GM23338 (cell line): ENCODE data around the gene RFC2.

Experiments used
- CTCF ChIP-seq, 2 experiments: fragments of 200-600 bp in 1 of 2; sonication (generic) in 1 of 2; conservative IDR thresholded peaks; 2 replicates each; pipeline versions ENCODE4 v1.5.1 to v1.6.1; 2016 to 2017; ENCODE audit warnings: antibody characterized with exemption in 2 of 2, low read depth in 2 of 2, mild to moderate bottlenecking in 2 of 2, moderate library complexity in 1 of 2
- EZH2 ChIP-seq: fragments of 200-600 bp; sonication (generic); IDR thresholded peaks from one replicate; pipeline ENCODE4 v1.8.0; 2017; ENCODE audit warnings: antibody characterized with exemption, mild to moderate bottlenecking, low read depth; ENCODE audit not compliant: unreplicated experiment
- EZH2phosphoT487 ChIP-seq: fragments of 200-600 bp; sonication (generic); IDR thresholded peaks from one replicate; pipeline ENCODE4 v1.8.1; 2018; ENCODE audit warnings: antibody characterized with exemption; ENCODE audit not compliant: unreplicated experiment
- POLR2AphosphoS5 ChIP-seq: IDR thresholded peaks from 2 replicates; pipeline ENCODE4 v1.6.1; 2016; ENCODE audit warnings: antibody characterized with exemption, low read depth
- REST ChIP-seq: IDR thresholded peaks from one replicate; pipeline ENCODE4 v1.6.1; 2018; ENCODE audit warnings: antibody characterized with exemption; ENCODE audit not compliant: unreplicated experiment

- TF ChIP-seq CTCF (conservative IDR thresholded peaks at IDR 0.05; ENCODE audit: low read depth in 2 of 2) (no peak), POLR2AphosphoS5 (no peak), EZH2 (no peak), REST (no peak), EZH2phosphoT487 (no peak)
These were observed 37.8 kb downstream of the RFC2 start for GRCh38 chr7:74216361-74216761.
